Osteocyte (in vitro differentiated cells): ENCODE measurements around the gene UBASH3B. TPM values are rescaled to one million over a fixed set of nuclear protein-coding genes. Genes with fewer than 3 reads are reported as not detected.
A peak's percentile ranks its signal among the peaks of the same experiment; 100 is the strongest.
"Not testable (repeated sequence)": the region's sequence is repeated elsewhere in the genome, so short reads cannot be mapped to it uniquely, and the experiment has no call there.

Experiments
- DNase-seq: peaks from one replicate; pipeline ENCODE4 v3.0.0; 2021; ENCODE audit warnings: mixed read lengths; ENCODE audit not compliant: unreplicated experiment; ENCODE audit errors: extremely low spot score
- H3K27ac Mint-ChIP-seq: one replicate; pipeline ENCODE4 v1.8.0; 2021; ENCODE audit warnings: mild to moderate bottlenecking, mixed read lengths; ENCODE audit not compliant: unreplicated experiment
- H3K27me3 Mint-ChIP-seq: one replicate; pipeline ENCODE4 v1.8.0; 2021; ENCODE audit warnings: mixed read lengths; ENCODE audit not compliant: unreplicated experiment
- H3K36me3 Mint-ChIP-seq: one replicate; pipeline ENCODE4 v1.8.0; 2021; ENCODE audit warnings: mixed read lengths; ENCODE audit not compliant: unreplicated experiment
- H3K4me1 Mint-ChIP-seq: one replicate; pipeline ENCODE4 v1.8.0; 2021; ENCODE audit warnings: mixed read lengths; ENCODE audit not compliant: unreplicated experiment
- H3K4me3 Mint-ChIP-seq: one replicate; pipeline ENCODE4 v1.8.0; 2021; ENCODE audit warnings: mild to moderate bottlenecking, moderate library complexity, mixed read lengths; ENCODE audit not compliant: unreplicated experiment
- H3K9me3 Mint-ChIP-seq: one replicate; pipeline ENCODE4 v1.8.0; 2021; ENCODE audit warnings: mixed read lengths; ENCODE audit not compliant: unreplicated experiment
- long read RNA-seq: library from polyadenylated mRNA; unstranded; transcript quantifications from one replicate; pipeline ENCODE4 v2.0.0, GENCODE V29; 2021
- total RNA-seq: library from RNA; stranded (reverse); gene quantifications from 2 replicates; pipeline ENCODE4 v1.2.1, GENCODE V29; 2021
- TF ChIP-seq, protein P1 (sequence below): fragments of 200-600 bp; sonication (generic); IDR thresholded peaks from 2 replicates; pipeline ENCODE4 v1.5.0; 2021; ENCODE audit warnings: antibody characterized with exemption, mild to moderate bottlenecking, moderate library complexity

The UBASH3B gene
- total RNA-seq = 40.9 and 43.5 TPM in 2 replicates
- long read RNA-seq, full-length matches to known transcripts = 2 of 21 reads
- long read RNA-seq, partial matches to known transcripts = 9 of 21 reads
- long read RNA-seq, other reads (novel, unspliced or antisense) = 10 of 21 reads

DNA sequence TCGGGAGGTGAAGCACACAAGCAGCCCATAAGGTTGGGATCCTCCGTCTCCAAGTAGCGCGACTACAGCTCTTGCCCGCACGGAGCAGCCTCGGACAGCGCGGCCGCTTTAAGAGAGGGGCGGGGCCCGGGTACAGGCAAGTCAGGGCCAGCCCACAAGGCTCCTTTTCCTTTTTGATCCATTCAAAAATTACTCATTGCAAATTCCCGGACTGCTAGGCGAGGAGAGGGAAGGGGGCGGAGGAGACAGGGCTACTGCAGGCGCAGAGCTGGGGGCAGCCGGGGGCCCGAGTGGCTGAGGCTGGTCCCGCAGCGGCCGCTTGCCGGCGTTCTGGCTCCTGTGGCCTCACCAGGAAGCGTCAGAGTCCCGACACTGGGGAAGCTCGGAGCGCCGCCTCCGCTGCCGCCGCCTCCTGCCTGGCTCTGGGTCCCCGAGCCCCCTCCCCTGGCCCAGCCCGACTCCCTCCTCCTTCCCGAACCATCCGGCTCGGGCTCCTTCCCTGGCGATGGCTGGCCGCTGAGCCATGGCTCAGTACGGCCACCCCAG, at the start of gene UBASH3B:
TSS of gene UBASH3B (plus strand) at position 196 of the 546 bp plus-strand sequence. CDS start at position 524, 328 bp downstream.
- peak within 1 kb of the TSS; percentile 95 for H3K27ac Mint-ChIP-seq
- H3K9me3 Mint-ChIP-seq = no peaks in the 10 kb centered on the region
- DNase-seq = no peak
- peak within 1 kb of the TSS; percentile 99 for H3K4me3 Mint-ChIP-seq
- peaks cover 43% of the 10 kb centered on the region for H3K4me1 Mint-ChIP-seq
- H3K27me3 Mint-ChIP-seq = no peaks in the 10 kb centered on the region
- TF ChIP-seq, protein P1, sequence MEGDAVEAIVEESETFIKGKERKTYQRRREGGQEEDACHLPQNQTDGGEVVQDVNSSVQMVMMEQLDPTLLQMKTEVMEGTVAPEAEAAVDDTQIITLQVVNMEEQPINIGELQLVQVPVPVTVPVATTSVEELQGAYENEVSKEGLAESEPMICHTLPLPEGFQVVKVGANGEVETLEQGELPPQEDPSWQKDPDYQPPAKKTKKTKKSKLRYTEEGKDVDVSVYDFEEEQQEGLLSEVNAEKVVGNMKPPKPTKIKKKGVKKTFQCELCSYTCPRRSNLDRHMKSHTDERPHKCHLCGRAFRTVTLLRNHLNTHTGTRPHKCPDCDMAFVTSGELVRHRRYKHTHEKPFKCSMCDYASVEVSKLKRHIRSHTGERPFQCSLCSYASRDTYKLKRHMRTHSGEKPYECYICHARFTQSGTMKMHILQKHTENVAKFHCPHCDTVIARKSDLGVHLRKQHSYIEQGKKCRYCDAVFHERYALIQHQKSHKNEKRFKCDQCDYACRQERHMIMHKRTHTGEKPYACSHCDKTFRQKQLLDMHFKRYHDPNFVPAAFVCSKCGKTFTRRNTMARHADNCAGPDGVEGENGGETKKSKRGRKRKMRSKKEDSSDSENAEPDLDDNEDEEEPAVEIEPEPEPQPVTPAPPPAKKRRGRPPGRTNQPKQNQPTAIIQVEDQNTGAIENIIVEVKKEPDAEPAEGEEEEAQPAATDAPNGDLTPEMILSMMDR = peak; percentile 33
- H3K36me3 Mint-ChIP-seq = no peaks in the 10 kb centered on the region

GRCh38 chr11:122607162-122607561, 48.4 kb upstream of the UBASH3B start:
- H3K27ac Mint-ChIP-seq, DNase-seq, H3K36me3 Mint-ChIP-seq, H3K4me1 Mint-ChIP-seq, H3K9me3 Mint-ChIP-seq, H3K4me3 Mint-ChIP-seq: not testable (repeated sequence)
- H3K27me3 Mint-ChIP-seq = peaks cover 12% of the 10 kb centered on the region

DNA sequence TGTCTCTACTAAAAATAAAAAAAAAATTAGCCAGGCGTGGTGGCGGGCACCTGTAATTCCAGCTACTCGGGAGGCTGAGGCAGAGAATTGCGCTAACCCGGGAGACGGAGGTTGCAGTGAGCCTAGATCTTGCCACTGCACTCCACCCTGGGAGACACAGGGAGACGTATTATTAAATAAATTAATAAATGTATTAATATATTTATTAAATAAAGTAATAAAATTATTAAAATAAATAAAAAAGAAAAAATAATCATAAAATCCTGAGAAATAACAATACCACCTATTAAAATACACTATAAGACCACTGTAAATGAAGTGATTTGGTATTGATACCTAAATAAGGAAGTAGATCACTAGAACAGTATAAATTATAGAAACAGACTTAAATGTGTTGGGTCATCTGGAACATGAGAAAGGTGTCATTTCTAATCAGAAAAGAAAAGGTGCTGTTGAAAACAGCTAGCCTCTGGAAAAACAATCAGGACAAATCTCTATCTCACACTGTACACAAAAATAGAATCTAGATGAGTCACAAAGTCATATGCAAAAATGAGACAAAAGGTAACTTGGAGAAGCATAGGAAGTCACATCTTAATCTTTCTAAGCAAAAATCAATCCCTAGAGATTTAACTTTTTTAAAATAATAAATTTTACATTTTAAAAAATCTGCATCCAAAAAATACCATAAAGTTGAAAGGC, 43.2 kb upstream of the UBASH3B start:
- Mint-ChIP-seq H3K4me3 (no peak overlapping the region), H3K9me3 (no peaks in the 10 kb centered on the region), H3K36me3 (no peaks in the 10 kb centered on the region), H3K27ac (no peak overlapping the region), H3K27me3 (peaks cover 15% of the 10 kb centered on the region), H3K4me1 (no peaks in the 10 kb centered on the region)
- TF ChIP-seq, protein P1 = no peak
- no peak for DNase-seq

DNA sequence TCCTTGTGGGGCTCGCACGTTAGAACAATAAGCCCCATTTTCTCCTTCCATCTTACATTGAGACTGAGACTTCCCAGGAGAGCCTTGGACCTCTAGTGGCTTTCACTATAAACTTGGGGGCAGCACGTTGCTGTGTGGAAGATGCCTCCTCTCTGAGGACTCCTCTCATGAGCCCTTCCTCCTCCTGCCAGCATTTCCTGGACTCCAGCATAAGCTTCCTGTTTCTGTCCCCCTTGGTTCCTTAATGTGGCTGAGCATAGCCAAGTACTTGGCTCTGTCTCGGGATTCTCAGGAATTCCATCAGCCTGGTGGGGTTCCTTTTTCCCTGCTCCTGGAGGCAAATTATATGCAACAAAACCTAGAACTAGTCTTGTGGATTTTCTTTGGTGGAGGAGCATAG, 38.8 kb upstream of the UBASH3B start:
- DNase-seq = no peak
- Mint-ChIP-seq H3K4me3 (no peak overlapping the region), H3K36me3 (no peaks in the 10 kb centered on the region), H3K27me3 (peaks cover 19% of the 10 kb centered on the region), H3K9me3 (peaks cover 5% of the 10 kb centered on the region), H3K27ac (no peak overlapping the region), H3K4me1 (no peaks in the 10 kb centered on the region)
- TF ChIP-seq, protein P1 = no peak

- H3K27me3 Mint-ChIP-seq = peaks cover 21% of the 10 kb centered on the region
- TF ChIP-seq, protein P1 = no peak
- no peaks in the 10 kb centered on the region for H3K36me3 Mint-ChIP-seq
- H3K4me3 Mint-ChIP-seq = no peak overlapping the region
- DNase-seq = no peak
- no peak overlapping the region for H3K27ac Mint-ChIP-seq
- peaks cover 5% of the 10 kb centered on the region for H3K9me3 Mint-ChIP-seq
- H3K4me1 Mint-ChIP-seq = no peaks in the 10 kb centered on the region
These were observed 38.2 kb upstream of the UBASH3B start for GRCh38 chr11:122617297-122617696.
